CD14-positive monocyte (primary cell): Measurements from ENCODE around the gene ASCC3. TPM values are rescaled to one million over a fixed set of nuclear protein-coding genes. Genes with fewer than 3 reads are reported as not detected.

Experiments used
- DNase-seq, 3 donors: peaks; one replicate each; pipeline ENCODE4 v3.0.0-alpha.2; 2011 to 2022
- H2AFZ ChIP-seq: 2 replicates; pipeline ENCODE4 v1.6.0; 2012; ENCODE audit warnings: mild to moderate bottlenecking, low read depth, low read length, inconsistent platforms; ENCODE audit not compliant: insufficient read depth, poor library complexity, severe bottlenecking
- H3K27ac ChIP-seq, 2 donors: 1 replicate in 1 of 2; 2 replicates in 1 of 2; pipeline ENCODE4 v1.5.1; 2012 to 2013; ENCODE audit warnings: low read length in 2 of 2, control low read depth in 1 of 2, inconsistent platforms in 1 of 2, low read depth in 1 of 2, mild to moderate bottlenecking in 1 of 2
- H3K27me3 ChIP-seq, 2 donors: one replicate each; pipeline versions ENCODE4 v1.6.0 to v1.6.1; 2011 to 2013; ENCODE audit warnings: low read length in 2 of 2; ENCODE audit not compliant: control insufficient read depth in 2 of 2, insufficient read depth in 2 of 2
- H3K36me3 ChIP-seq, 2 donors: replicated peaks in 1 of 2; 1 replicate in 1 of 2; 2 replicates in 1 of 2; pipeline versions ENCODE4 v1.5.1 to v1.6.1; 2012 to 2013; ENCODE audit warnings: low read length in 2 of 2, control low read depth in 1 of 2, inconsistent platforms in 1 of 2, mild to moderate bottlenecking in 1 of 2; ENCODE audit not compliant: insufficient read depth in 2 of 2, control insufficient read depth in 1 of 2
- H3K4me1 ChIP-seq, 2 donors: 1 replicate in 1 of 2; 2 replicates in 1 of 2; pipeline versions ENCODE4 v1.5.1 to v1.6.1; 2012 to 2013; ENCODE audit warnings: low read length in 2 of 2, control low read depth in 1 of 2, inconsistent platforms in 1 of 2, mild to moderate bottlenecking in 1 of 2, moderate library complexity in 1 of 2; ENCODE audit not compliant: insufficient read depth in 2 of 2, control insufficient read depth in 1 of 2
- H3K4me2 ChIP-seq: replicated peaks from 2 replicates; pipeline ENCODE3; 2012; ENCODE audit warnings: low read length, moderate library complexity, mild to moderate bottlenecking; ENCODE audit not compliant: poor library complexity, severe bottlenecking; ENCODE audit errors: extremely low read depth
- H3K4me3 ChIP-seq, 3 experiments: fragments of 200-600 bp in 1 of 3; sonication (generic) in 1 of 3; replicated peaks in 1 of 3; 1 replicate in 2 of 3; 2 replicates in 1 of 3; pipeline ENCODE4 v1.5.1; 2011 to 2013; ENCODE audit warnings: low read length in 3 of 3, mild to moderate bottlenecking in 3 of 3, control low read depth in 2 of 3, low read depth in 2 of 3, inconsistent platforms in 1 of 3, moderate library complexity in 1 of 3
- H3K79me2 ChIP-seq: 2 replicates; pipeline ENCODE4 v1.6.0; 2012; ENCODE audit warnings: mild to moderate bottlenecking, control low read depth, inconsistent platforms, low read length, moderate library complexity; ENCODE audit not compliant: insufficient read depth
- H3K9ac ChIP-seq: 2 replicates; pipeline ENCODE4 v1.6.0; 2017; ENCODE audit warnings: low read length, mild to moderate bottlenecking; ENCODE audit not compliant: insufficient read depth, poor library complexity, severe bottlenecking
- H3K9me3 ChIP-seq, 2 donors: replicated peaks in 1 of 2; 1 replicate in 1 of 2; 2 replicates in 1 of 2; pipeline versions ENCODE4 v1.5.1 to v1.6.1; 2012 to 2013; ENCODE audit warnings: low read length in 2 of 2, control low read depth in 1 of 2; ENCODE audit not compliant: control insufficient read depth in 1 of 2, insufficient read depth in 1 of 2
- H4K20me1 ChIP-seq: 2 replicates; pipeline ENCODE4 v1.6.0; 2012; ENCODE audit warnings: mild to moderate bottlenecking, low read length, control low read depth, moderate library complexity; ENCODE audit not compliant: insufficient read depth
- H3K27ac Mint-ChIP-seq, 7 donors: one replicate each; pipeline ENCODE4 v1.8.0; 2020; ENCODE audit warnings: mild to moderate bottlenecking in 7 of 7, mixed read lengths in 7 of 7, moderate library complexity in 6 of 7, inconsistent platforms in 2 of 7
- H3K27me3 Mint-ChIP-seq, 3 donors: one replicate each; pipeline ENCODE4 v1.8.0; 2021 to 2022; ENCODE audit warnings: low read depth in 3 of 3, mild to moderate bottlenecking in 3 of 3, mixed read lengths in 3 of 3, moderate library complexity in 3 of 3, inconsistent platforms in 1 of 3
- H3K36me3 Mint-ChIP-seq, 2 donors: one replicate each; pipeline ENCODE4 v1.8.0; 2020; ENCODE audit warnings: mixed read lengths in 2 of 2, inconsistent platforms in 1 of 2, mild to moderate bottlenecking in 1 of 2
- H3K4me1 Mint-ChIP-seq: one replicate; pipeline ENCODE4 v1.8.0; 2020; ENCODE audit warnings: mild to moderate bottlenecking, mixed read lengths
- H3K4me3 Mint-ChIP-seq, 2 donors: one replicate each; pipeline ENCODE4 v1.8.0; 2020; ENCODE audit warnings: mild to moderate bottlenecking in 2 of 2, mixed read lengths in 2 of 2, moderate library complexity in 1 of 2
- H3K9me3 Mint-ChIP-seq, 7 donors: one replicate each; pipeline ENCODE4 v1.8.0; 2020 to 2022; ENCODE audit warnings: mixed read lengths in 7 of 7, mild to moderate bottlenecking in 6 of 7, moderate library complexity in 6 of 7, inconsistent platforms in 2 of 7
- WGBS: methylation state at CpG from one replicate; pipeline ENCODE4 v1.1.5; 2013; ENCODE audit warnings: missing lambda C conversion rate; ENCODE audit not compliant: insufficient coverage; 5-methylcytosine and 5-hydroxymethylcytosine counted together
- intact Hi-C, 2 donors: fragments of 100-400 bp; cut with micrococcal nuclease; formaldehyde crosslinking; loops; one replicate each; pipeline versions ENCODE4 v1.15.0 to v1.15.1; 2023
- polyA plus RNA-seq, 3 donors: library from polyadenylated mRNA; depleted of rRNA in 1 of 3; unstranded in 2 of 3; stranded (reverse) in 1 of 3; fragments of 300-500 nt in 2 of 3; fragments of >200 nt in 1 of 3; fragmentation: Illumina TruSeq in 2 of 3; gene quantifications; 1 replicate in 2 of 3; 2 replicates in 1 of 3; pipeline ENCODE4 v1.2.3, GENCODE V29; 2012 to 2021
- TF ChIP-seq, protein P1 (sequence below): fragments of 200-600 bp; IDR thresholded peaks from one replicate; pipeline ENCODE4 v1.8.0; 2022; ENCODE audit warnings: antibody characterized with exemption, mild to moderate bottlenecking

Gene ASCC3
- polyA plus RNA-seq, 3 donors, result 6.4 to 12.9 (median 10.6) TPM

DNA sequence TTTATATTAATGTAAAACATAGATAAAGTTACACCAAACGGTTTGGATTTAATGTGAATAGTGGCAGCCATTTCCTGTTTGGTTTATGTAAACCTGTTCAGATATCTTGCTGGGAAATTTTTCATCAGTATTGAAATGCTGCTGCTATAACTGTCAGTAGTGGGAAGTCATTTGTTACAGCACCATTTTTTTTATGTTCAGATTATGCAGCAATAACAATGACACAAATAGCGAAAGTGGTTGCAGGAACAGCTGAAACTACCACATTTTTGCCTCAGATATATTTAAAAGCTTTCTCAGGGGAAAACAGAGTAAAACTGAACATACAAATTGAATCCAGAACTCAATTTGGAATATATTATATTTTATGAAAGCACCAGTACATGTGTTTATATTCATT lies 287.6 kb downstream of the ASCC3 start:
- intact Hi-C loops, result no loop called here
- Mint-ChIP-seq H3K27ac (peak overlapping the region in 1 of 7 donors; percentile 4), H3K9me3 (peaks cover 0 to 2% (median 0%) of the 10 kb centered on the region in 7 donors), H3K36me3 (peaks cover 26 to 38% of the 10 kb centered on the region in 2 donors), H3K4me3 (no peak overlapping the region), H3K27me3 (no peaks in the 10 kb centered on the region), H3K4me1 (no peaks in the 10 kb centered on the region)
- H3K36me3 ChIP-seq, result peaks cover 8 to 17% of the 10 kb centered on the region in 2 donors
- H3K4me2 ChIP-seq, result no peak overlapping the region
- H3K79me2 ChIP-seq, result no peaks in the 10 kb centered on the region
- no peak for DNase-seq
- H3K4me3 ChIP-seq, result no peak overlapping the region
- H4K20me1 ChIP-seq, result no peaks in the 10 kb centered on the region
- H3K9ac ChIP-seq, result no peak overlapping the region
- H3K27me3 ChIP-seq, result no peaks in the 10 kb centered on the region
- no CpG with 5 or more reads among the region's 2 CpGs for WGBS
- no peak overlapping the region for H3K27ac ChIP-seq
- no peaks in the 10 kb centered on the region for H3K4me1 ChIP-seq
- H3K9me3 ChIP-seq, result no peaks in the 10 kb centered on the region
- TF ChIP-seq, protein P1, sequence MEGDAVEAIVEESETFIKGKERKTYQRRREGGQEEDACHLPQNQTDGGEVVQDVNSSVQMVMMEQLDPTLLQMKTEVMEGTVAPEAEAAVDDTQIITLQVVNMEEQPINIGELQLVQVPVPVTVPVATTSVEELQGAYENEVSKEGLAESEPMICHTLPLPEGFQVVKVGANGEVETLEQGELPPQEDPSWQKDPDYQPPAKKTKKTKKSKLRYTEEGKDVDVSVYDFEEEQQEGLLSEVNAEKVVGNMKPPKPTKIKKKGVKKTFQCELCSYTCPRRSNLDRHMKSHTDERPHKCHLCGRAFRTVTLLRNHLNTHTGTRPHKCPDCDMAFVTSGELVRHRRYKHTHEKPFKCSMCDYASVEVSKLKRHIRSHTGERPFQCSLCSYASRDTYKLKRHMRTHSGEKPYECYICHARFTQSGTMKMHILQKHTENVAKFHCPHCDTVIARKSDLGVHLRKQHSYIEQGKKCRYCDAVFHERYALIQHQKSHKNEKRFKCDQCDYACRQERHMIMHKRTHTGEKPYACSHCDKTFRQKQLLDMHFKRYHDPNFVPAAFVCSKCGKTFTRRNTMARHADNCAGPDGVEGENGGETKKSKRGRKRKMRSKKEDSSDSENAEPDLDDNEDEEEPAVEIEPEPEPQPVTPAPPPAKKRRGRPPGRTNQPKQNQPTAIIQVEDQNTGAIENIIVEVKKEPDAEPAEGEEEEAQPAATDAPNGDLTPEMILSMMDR, result no peak
- H2AFZ ChIP-seq, result no peak overlapping the region

- H3K36me3 ChIP-seq, result peaks cover 14 to 20% of the 10 kb centered on the region in 2 donors
- H3K79me2 ChIP-seq, result no peaks in the 10 kb centered on the region
- H3K4me1 Mint-ChIP-seq, result no peaks in the 10 kb centered on the region
- DNase-seq, result no peak
- H3K27me3 ChIP-seq, result no peaks in the 10 kb centered on the region
- H3K4me3 Mint-ChIP-seq, result no peak overlapping the region
- TF ChIP-seq, protein P1, result no peak
- no peaks in the 10 kb centered on the region for H3K27me3 Mint-ChIP-seq
- no peaks in the 10 kb centered on the region for H3K9me3 ChIP-seq
- H3K27ac Mint-ChIP-seq, result no peak overlapping the region
- H3K9ac ChIP-seq, result no peak overlapping the region
- intact Hi-C loops, result no loop called here
- peaks cover 0 to 2% (median 0%) of the 10 kb centered on the region in 7 donors for H3K9me3 Mint-ChIP-seq
- H3K4me1 ChIP-seq, result no peaks in the 10 kb centered on the region
- H2AFZ ChIP-seq, result no peak overlapping the region
- no peak overlapping the region for H3K4me2 ChIP-seq
- H4K20me1 ChIP-seq, result no peaks in the 10 kb centered on the region
- peaks cover 26 to 39% of the 10 kb centered on the region in 2 donors for H3K36me3 Mint-ChIP-seq
- no peak overlapping the region for H3K27ac ChIP-seq
- H3K4me3 ChIP-seq, result no peak overlapping the region
- 14% methylated on average over 1 of the region's 3 CpGs for WGBS
These were observed 288.2 kb downstream of the ASCC3 start for GRCh38 chr6:100592929-100593328.
